B cell (primary cell): ENCODE data around the gene DCUN1D4. TPM values are rescaled to one million over a fixed set of nuclear protein-coding genes. Genes with fewer than 3 reads are reported as not detected.

Experiments used
- ATAC-seq: fragments of 200-7000 bp; cut with Tn5 transposase; one replicate; pipeline ENCODE4 v1.10.0; 2021; ENCODE audit warnings: low read depth, mild to moderate bottlenecking, moderate number of reproducible peaks, moderate library complexity
- CTCF ChIA-PET: fragments of 350-600 bp; sonication (Branson Sonifier 250); formaldehyde crosslinking; loops from one replicate; lab custom pipeline; 2021; ENCODE audit warnings: antibody characterized with exemption, inconsistent platforms; lab: Charles Lee
- POLR2A ChIA-PET: fragments of 350-600 bp; sonication (Branson Sonifier 250); formaldehyde crosslinking; loops from one replicate; lab custom pipeline; 2021; ENCODE audit warnings: antibody characterized with exemption; lab: Charles Lee
- DNase-seq: peaks from one replicate; pipeline ENCODE4 v3.0.0; 2013
- H2AFZ ChIP-seq: 2 replicates; pipeline ENCODE4 v1.6.1; 2012; ENCODE audit warnings: mild to moderate bottlenecking, low read depth, low read length; ENCODE audit not compliant: insufficient read depth, poor library complexity, severe bottlenecking
- H3K27ac ChIP-seq, 2 donors: 1 replicate in 1 of 2; 2 replicates in 1 of 2; pipeline ENCODE4 v1.5.1; 2012 to 2013; ENCODE audit warnings: low read length in 2 of 2, mild to moderate bottlenecking in 2 of 2, moderate library complexity in 1 of 2
- H3K27me3 ChIP-seq, 4 experiments: fragments of 200-600 bp in 1 of 4; sonication (generic) in 1 of 4; replicated peaks in 1 of 4; 1 replicate in 2 of 4; 2 replicates in 2 of 4; pipeline versions ENCODE4 v1.6.1 to v1.7.0; 2013 to 2016; ENCODE audit warnings: low read length in 3 of 4, mild to moderate bottlenecking in 2 of 4, mixed read lengths in 1 of 4, moderate library complexity in 1 of 4; ENCODE audit not compliant: insufficient read depth in 4 of 4, control insufficient read depth in 3 of 4; ENCODE audit errors: control extremely low read depth in 1 of 4
- H3K36me3 ChIP-seq, 2 experiments: replicated peaks in 1 of 2; 1 replicate in 1 of 2; 2 replicates in 1 of 2; pipeline versions ENCODE4 v1.6.1 to v1.7.1; 2013; ENCODE audit warnings: low read length in 1 of 2; ENCODE audit not compliant: insufficient read depth in 2 of 2, control insufficient read depth in 1 of 2; ENCODE audit errors: control extremely low read depth in 1 of 2, extremely low read depth in 1 of 2
- H3K4me1 ChIP-seq, 2 donors: fragments of 200-600 bp in 1 of 2; sonication (generic) in 1 of 2; 1 replicate in 1 of 2; 2 replicates in 1 of 2; pipeline versions ENCODE4 v1.5.1 to v1.6.1; 2013 to 2017; ENCODE audit warnings: low read length in 2 of 2; ENCODE audit not compliant: control insufficient read depth in 2 of 2, insufficient read depth in 2 of 2
- H3K4me2 ChIP-seq: replicated peaks from 2 replicates; pipeline ENCODE3; 2012; ENCODE audit warnings: mild to moderate bottlenecking, low read depth, low read length; ENCODE audit not compliant: poor library complexity, severe bottlenecking
- H3K4me3 ChIP-seq, 5 experiments: fragments of 200-600 bp in 1 of 5; sonication (generic) in 1 of 5; 1 replicate in 3 of 5; 2 replicates in 2 of 5; pipeline versions ENCODE4 v1.5.1 to v1.7.0; 2011 to 2016; ENCODE audit warnings: low read length in 4 of 5, mild to moderate bottlenecking in 4 of 5, low read depth in 2 of 5, control low read depth in 1 of 5, moderate library complexity in 1 of 5; ENCODE audit not compliant: insufficient read depth in 1 of 5; ENCODE audit errors: control extremely low read depth in 1 of 5, extremely low read depth in 1 of 5
- H3K79me2 ChIP-seq: fragments of 200-600 bp; sonication (generic); one replicate; pipeline ENCODE4 v1.6.0; 2016; ENCODE audit warnings: low read length; ENCODE audit not compliant: control insufficient read depth, insufficient read depth
- H3K9ac ChIP-seq: fragments of 200-600 bp; sonication (generic); 2 replicates; pipeline ENCODE4 v1.6.1; 2017; ENCODE audit warnings: mild to moderate bottlenecking, low read length, moderate library complexity
- H3K9me3 ChIP-seq, 3 donors: one replicate each; pipeline versions ENCODE4 v1.6.1 to v1.7.1; 2013; ENCODE audit warnings: low read length in 2 of 3; ENCODE audit not compliant: control insufficient read depth in 2 of 3, insufficient read depth in 1 of 3; ENCODE audit errors: control extremely low read depth in 1 of 3
- H4K20me1 ChIP-seq: 2 replicates; pipeline ENCODE4 v1.6.0; 2012; ENCODE audit warnings: mild to moderate bottlenecking, low read length; ENCODE audit not compliant: insufficient read depth, control insufficient read depth, poor library complexity, severe bottlenecking
- H3K27ac Mint-ChIP-seq: one replicate; pipeline ENCODE4 v1.8.0; 2021; ENCODE audit warnings: mixed read lengths
- H3K27me3 Mint-ChIP-seq: one replicate; pipeline ENCODE4 v1.8.0; 2021; ENCODE audit warnings: mixed read lengths
- H3K4me1 Mint-ChIP-seq: one replicate; pipeline ENCODE4 v1.8.0; 2021; ENCODE audit warnings: mixed read lengths
- H3K4me3 Mint-ChIP-seq: one replicate; pipeline ENCODE4 v1.8.0; 2021; ENCODE audit warnings: mixed read lengths
- H3K9me3 Mint-ChIP-seq: one replicate; pipeline ENCODE4 v1.8.0; 2022; ENCODE audit warnings: mixed read lengths; ENCODE audit not compliant: insufficient read depth
- EZH2 ChIP-seq: IDR thresholded peaks from 2 replicates; pipeline ENCODE4 v1.6.1; 2012; ENCODE audit warnings: borderline replicate concordance, low read depth, mild to moderate bottlenecking, moderate library complexity, low read length; ENCODE audit not compliant: insufficient read depth, poor library complexity, severe bottlenecking
- WGBS: methylation state at CpG from one replicate; pipeline ENCODE4 v1.1.5; 2013; ENCODE audit warnings: missing lambda C conversion rate; ENCODE audit not compliant: insufficient coverage; 5-methylcytosine and 5-hydroxymethylcytosine counted together
- intact Hi-C: fragments of 100-400 bp; cut with micrococcal nuclease; formaldehyde crosslinking; loops from one replicate; pipeline ENCODE4 v1.10.0; 2022
- polyA plus RNA-seq: library from polyadenylated mRNA; depleted of rRNA; stranded (reverse); fragments of >200 nt; gene quantifications from 2 replicates; pipeline ENCODE4 v1.2.3, GENCODE V29; 2012
- total RNA-seq, 2 donors: library from RNA; stranded (reverse); fragments of 120-200 nt in 1 of 2; gene quantifications; 1 replicate in 1 of 2; 2 replicates in 1 of 2; pipeline versions ENCODE4 v1.2.3 to v1.2.4, GENCODE V29; 2013 to 2022
- TF ChIP-seq, protein P1 (sequence below): fragments of 200-600 bp; IDR thresholded peaks from one replicate; pipeline ENCODE4 v1.8.0; 2022; ENCODE audit warnings: antibody characterized with exemption, mild to moderate bottlenecking

The DCUN1D4 gene
- total and polyA plus RNA-seq, 2 donors (not counting 1 experiment from before 2014, with no cell fraction given), result 15.1 to 39.7 TPM

DNA sequence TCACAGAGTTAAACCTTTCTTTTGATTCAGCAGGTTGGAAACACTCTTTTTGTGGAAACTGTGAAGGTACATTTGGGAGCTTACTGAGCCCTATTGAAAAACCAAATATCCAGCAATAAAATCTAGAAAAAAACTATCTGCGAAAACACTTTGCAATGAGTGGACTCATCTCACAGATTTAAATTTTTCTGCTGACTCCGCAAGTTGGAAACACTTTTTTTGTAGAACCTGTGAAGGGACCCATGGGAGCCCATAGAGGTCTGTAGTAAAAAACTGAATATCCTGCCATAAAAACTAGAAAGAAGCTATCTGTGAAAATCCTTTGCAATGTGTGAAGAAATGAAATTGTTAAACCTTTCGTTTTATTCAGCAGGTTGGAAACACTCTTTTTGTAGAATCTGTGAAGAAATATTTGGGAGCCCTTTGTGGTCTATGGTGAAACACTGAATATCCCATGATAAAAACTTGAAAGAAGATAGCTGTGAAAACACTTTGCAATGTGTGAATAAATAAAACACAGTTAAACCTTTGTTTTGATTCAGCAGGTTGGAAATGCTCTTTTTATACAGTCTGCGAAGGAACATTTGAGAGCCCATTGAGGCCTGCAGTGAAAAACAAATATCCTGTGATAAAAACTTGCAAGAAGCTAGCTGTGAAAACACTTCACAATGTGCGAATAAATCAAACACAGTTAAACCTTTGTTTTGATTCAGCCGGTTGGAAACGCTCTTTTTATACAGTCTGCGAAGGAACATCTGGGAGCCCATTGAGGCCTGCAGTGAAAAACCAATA lies 22.3 kb upstream of the DCUN1D4 start:
- Histone ChIP-seq H3K9me3 (peaks cover 0 to 14% (median 6%) of the 10 kb centered on the region in 3 donors), H3K4me3 (no peak overlapping the region), H2AFZ (no peak overlapping the region), H3K4me1 (no peaks in the 10 kb centered on the region), H4K20me1 (no peaks in the 10 kb centered on the region), H3K9ac (no peak overlapping the region), H3K27ac (no peak overlapping the region), H3K27me3 (no peaks in the 10 kb centered on the region), H3K79me2 (no peaks in the 10 kb centered on the region), H3K36me3 (no peaks in the 10 kb centered on the region), H3K4me2 (no peak overlapping the region)
- 95% methylated on average over 5 of the region's 8 CpGs for WGBS
- Mint-ChIP-seq H3K4me1 (no peaks in the 10 kb centered on the region), H3K27me3 (peaks cover 3% of the 10 kb centered on the region), H3K4me3 (no peak overlapping the region), H3K27ac (no peak overlapping the region), H3K9me3 (peaks cover 12% of the 10 kb centered on the region)
- intact Hi-C loops, result no loop called here
- TF ChIP-seq EZH2, result no peak
- TF ChIP-seq, protein P1, sequence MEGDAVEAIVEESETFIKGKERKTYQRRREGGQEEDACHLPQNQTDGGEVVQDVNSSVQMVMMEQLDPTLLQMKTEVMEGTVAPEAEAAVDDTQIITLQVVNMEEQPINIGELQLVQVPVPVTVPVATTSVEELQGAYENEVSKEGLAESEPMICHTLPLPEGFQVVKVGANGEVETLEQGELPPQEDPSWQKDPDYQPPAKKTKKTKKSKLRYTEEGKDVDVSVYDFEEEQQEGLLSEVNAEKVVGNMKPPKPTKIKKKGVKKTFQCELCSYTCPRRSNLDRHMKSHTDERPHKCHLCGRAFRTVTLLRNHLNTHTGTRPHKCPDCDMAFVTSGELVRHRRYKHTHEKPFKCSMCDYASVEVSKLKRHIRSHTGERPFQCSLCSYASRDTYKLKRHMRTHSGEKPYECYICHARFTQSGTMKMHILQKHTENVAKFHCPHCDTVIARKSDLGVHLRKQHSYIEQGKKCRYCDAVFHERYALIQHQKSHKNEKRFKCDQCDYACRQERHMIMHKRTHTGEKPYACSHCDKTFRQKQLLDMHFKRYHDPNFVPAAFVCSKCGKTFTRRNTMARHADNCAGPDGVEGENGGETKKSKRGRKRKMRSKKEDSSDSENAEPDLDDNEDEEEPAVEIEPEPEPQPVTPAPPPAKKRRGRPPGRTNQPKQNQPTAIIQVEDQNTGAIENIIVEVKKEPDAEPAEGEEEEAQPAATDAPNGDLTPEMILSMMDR, result no peak
- no peak for ATAC-seq
- no peak for DNase-seq
- CTCF ChIA-PET, result no interaction called here
- POLR2A ChIA-PET, result no interaction called here

- Histone ChIP-seq H3K4me1 (no peaks in the 10 kb centered on the region), H3K27me3 (peaks cover 0 to 7% (median 0%) of the 10 kb centered on the region in 4 experiments), H3K27ac (no peak overlapping the region), H3K4me3 (no peak overlapping the region), H3K36me3 (no peaks in the 10 kb centered on the region), H3K79me2 (no peaks in the 10 kb centered on the region), H4K20me1 (no peaks in the 10 kb centered on the region), H3K9ac (no peak overlapping the region), H2AFZ (no peak overlapping the region), H3K9me3 (peaks cover 0 to 5% (median 0%) of the 10 kb centered on the region in 3 donors), H3K4me2 (no peak overlapping the region)
- no peak for DNase-seq
- TF ChIP-seq EZH2, result no peak
- TF ChIP-seq, protein P1, result no peak
- H3K27ac Mint-ChIP-seq, result no peak overlapping the region
- ChIA-PET CTCF (no interaction called here), POLR2A (no interaction called here)
- no CpG with 5 or more reads among the region's 5 CpGs for WGBS
- H3K27me3 Mint-ChIP-seq, result peaks cover 23% of the 10 kb centered on the region
- H3K4me3 Mint-ChIP-seq, result no peak overlapping the region
- peaks cover 8% of the 10 kb centered on the region for H3K9me3 Mint-ChIP-seq
- intact Hi-C loops, result no loop called here
- H3K4me1 Mint-ChIP-seq, result no peaks in the 10 kb centered on the region
- no peak for ATAC-seq
Observed at GRCh38 chr4:51825341-51825740, 17.6 kb upstream of the DCUN1D4 start.
